ENCODE measurements around the gene RTF2. TPM values are rescaled to one million over a fixed set of nuclear protein-coding genes. Genes with fewer than 3 reads are reported as not detected.

Gene RTF2
- total and polyA plus RNA-seq, 2 experiments from 2014 or later = 28.2 to 53.7 TPM

- ATAC-seq (no peak), DNase-seq (ENCODE audit: low spot score) (no peak)
- no peak overlapping the region for H2AFZ ChIP-seq
- Mint-ChIP-seq H3K9me3 (no peaks in the 10 kb centered on the region), H3K4me3 (no peak overlapping the region), H3K36me3 (ENCODE audit: low read depth) (no peaks in the 10 kb centered on the region), H3K27me3 (ENCODE audit: insufficient read depth, low read depth, poor library complexity) (peaks cover 1% of the 10 kb centered on the region), H3K4me1 (no peaks in the 10 kb centered on the region), H3K27ac (no peak overlapping the region)
- no peaks in the 10 kb centered on the region for H3K9me2 ChIP-seq (ENCODE audit: insufficient read depth)
- TF ChIP-seq NANOG (IDR thresholded peaks at IDR 0.05; ENCODE audit: borderline replicate concordance) = no peak
- H3F3A ChIP-seq (replicated peaks; ENCODE audit: low read depth) = no peaks in the 10 kb centered on the region
- no peaks in the 10 kb centered on the region for H3K27me3 ChIP-seq (ENCODE audit: insufficient read depth)
- no peaks in the 10 kb centered on the region for H4K20me1 ChIP-seq (replicated peaks; ENCODE audit: insufficient read depth)
- no peaks in the 10 kb centered on the region for H3K79me2 ChIP-seq (replicated peaks; ENCODE audit: insufficient read depth)
- H3K27ac ChIP-seq (ENCODE audit: low read depth) = no peak overlapping the region
- H3K36me3 ChIP-seq (ENCODE audit: insufficient read depth) = no peaks in the 10 kb centered on the region
- no peak overlapping the region for H3K4me2 ChIP-seq
- no peak overlapping the region for H3K4me3 ChIP-seq
- no peaks in the 10 kb centered on the region for H3K4me1 ChIP-seq (ENCODE audit: insufficient read depth)
These were observed 8.0 kb upstream of the RTF2 start for GRCh38 chr20:56460459-56460858.

- H3K27me3 ChIP-seq (ENCODE audit: insufficient read depth) = no peaks in the 10 kb centered on the region
- Mint-ChIP-seq H3K4me3 (no peak overlapping the region), H3K36me3 (ENCODE audit: low read depth) (no peaks in the 10 kb centered on the region), H3K9me3 (no peaks in the 10 kb centered on the region), H3K27me3 (ENCODE audit: insufficient read depth, low read depth, poor library complexity) (peaks cover 1% of the 10 kb centered on the region), H3K27ac (no peak overlapping the region), H3K4me1 (no peaks in the 10 kb centered on the region)
- no peaks in the 10 kb centered on the region for H4K20me1 ChIP-seq (replicated peaks; ENCODE audit: insufficient read depth)
- no peak overlapping the region for H2AFZ ChIP-seq
- H3K4me1 ChIP-seq (ENCODE audit: insufficient read depth) = no peaks in the 10 kb centered on the region
- H3K27ac ChIP-seq (ENCODE audit: low read depth) = no peak overlapping the region
- ATAC-seq (no peak), DNase-seq (ENCODE audit: low spot score) (no peak)
- no peaks in the 10 kb centered on the region for H3K36me3 ChIP-seq (ENCODE audit: insufficient read depth)
- no peaks in the 10 kb centered on the region for H3F3A ChIP-seq (replicated peaks; ENCODE audit: low read depth)
- H3K4me3 ChIP-seq = no peak overlapping the region
- H3K79me2 ChIP-seq (replicated peaks; ENCODE audit: insufficient read depth) = no peaks in the 10 kb centered on the region
- H3K4me2 ChIP-seq = no peak overlapping the region
- H3K9me2 ChIP-seq (ENCODE audit: insufficient read depth) = no peaks in the 10 kb centered on the region
- TF ChIP-seq ETS1 (IDR thresholded peaks at IDR 0.05) (no peak), STAT1 (IDR thresholded peaks at IDR 0.05; ENCODE audit: unreplicated experiment) (no peak), CREB1 (CRISPR knock-in tag; IDR thresholded peaks at IDR 0.05; ENCODE audit: low read depth) (no peak), POLR2AphosphoS5 (IDR thresholded peaks at IDR 0.05; ENCODE audit: low read depth) (no peak), EZH2phosphoT487 (IDR thresholded peaks at IDR 0.05; ENCODE audit: unreplicated experiment) (no peak), JUNB (IDR thresholded peaks at IDR 0.05; ENCODE audit: unreplicated experiment) (no peak), EZH2 (IDR thresholded peaks at IDR 0.05; ENCODE audit: low read depth, unreplicated experiment) (no peak), ZNF114 (CRISPR knock-in tag; IDR thresholded peaks at IDR 0.05) (no peak), ZNF462 (CRISPR knock-in tag; IDR thresholded peaks at IDR 0.05) (no peak), NANOG (IDR thresholded peaks at IDR 0.05; ENCODE audit: borderline replicate concordance) (no peak), ZNF331 (CRISPR knock-in tag; IDR thresholded peaks at IDR 0.05; ENCODE audit: low read depth) (no peak)
- TF ChIP-seq, protein P1, sequence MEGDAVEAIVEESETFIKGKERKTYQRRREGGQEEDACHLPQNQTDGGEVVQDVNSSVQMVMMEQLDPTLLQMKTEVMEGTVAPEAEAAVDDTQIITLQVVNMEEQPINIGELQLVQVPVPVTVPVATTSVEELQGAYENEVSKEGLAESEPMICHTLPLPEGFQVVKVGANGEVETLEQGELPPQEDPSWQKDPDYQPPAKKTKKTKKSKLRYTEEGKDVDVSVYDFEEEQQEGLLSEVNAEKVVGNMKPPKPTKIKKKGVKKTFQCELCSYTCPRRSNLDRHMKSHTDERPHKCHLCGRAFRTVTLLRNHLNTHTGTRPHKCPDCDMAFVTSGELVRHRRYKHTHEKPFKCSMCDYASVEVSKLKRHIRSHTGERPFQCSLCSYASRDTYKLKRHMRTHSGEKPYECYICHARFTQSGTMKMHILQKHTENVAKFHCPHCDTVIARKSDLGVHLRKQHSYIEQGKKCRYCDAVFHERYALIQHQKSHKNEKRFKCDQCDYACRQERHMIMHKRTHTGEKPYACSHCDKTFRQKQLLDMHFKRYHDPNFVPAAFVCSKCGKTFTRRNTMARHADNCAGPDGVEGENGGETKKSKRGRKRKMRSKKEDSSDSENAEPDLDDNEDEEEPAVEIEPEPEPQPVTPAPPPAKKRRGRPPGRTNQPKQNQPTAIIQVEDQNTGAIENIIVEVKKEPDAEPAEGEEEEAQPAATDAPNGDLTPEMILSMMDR (conservative IDR thresholded peaks at IDR 0.05; ENCODE audit: low read depth in 2 of 2) = no peak
These were observed 6.9 kb upstream of the RTF2 start for GRCh38 chr20:56461576-56461975.
